Hepatocyte (in vitro differentiated cells): ENCODE measurements around the gene GGA3. TPM values are rescaled to one million over a fixed set of nuclear protein-coding genes. Genes with fewer than 3 reads are reported as not detected.

ENCODE experiments used
- DNase-seq: peaks from one replicate; pipeline ENCODE4 v3.0.0-alpha.2; 2016; ENCODE audit warnings: low spot score
- H2AFZ ChIP-seq: fragments of 200-600 bp; sonication (generic); 2 replicates; pipeline ENCODE4 v1.6.0; 2016; ENCODE audit warnings: antibody characterized with exemption, mild to moderate bottlenecking
- H3K27ac ChIP-seq: fragments of 200-600 bp; sonication (generic); 2 replicates; pipeline ENCODE4 v1.5.1; 2016; ENCODE audit warnings: mild to moderate bottlenecking
- H3K27me3 ChIP-seq: fragments of 200-600 bp; sonication (generic); 2 replicates; pipeline ENCODE4 v1.6.1; 2016
- H3K36me3 ChIP-seq: fragments of 200-600 bp; sonication (generic); replicated peaks from 2 replicates; pipeline ENCODE4 v1.5.1; 2016; ENCODE audit warnings: low read depth; ENCODE audit not compliant: insufficient read depth
- H3K4me1 ChIP-seq: fragments of 200-600 bp; sonication (generic); 2 replicates; pipeline ENCODE4 v1.5.1; 2016; ENCODE audit warnings: mild to moderate bottlenecking, moderate library complexity; ENCODE audit not compliant: insufficient read depth
- H3K4me2 ChIP-seq: fragments of 200-600 bp; sonication (generic); 2 replicates; pipeline ENCODE4 v1.6.0; 2016
- H3K4me3 ChIP-seq: fragments of 200-600 bp; sonication (generic); 2 replicates; pipeline ENCODE4 v1.5.1; 2016; ENCODE audit warnings: mild to moderate bottlenecking
- H3K79me2 ChIP-seq: fragments of 200-600 bp; sonication (generic); 2 replicates; pipeline ENCODE4 v1.6.0; 2017; ENCODE audit warnings: mild to moderate bottlenecking
- H3K9me2 ChIP-seq: fragments of 200-600 bp; sonication (generic); replicated peaks from 2 replicates; pipeline ENCODE4 v1.6.0; 2017; ENCODE audit warnings: mild to moderate bottlenecking; ENCODE audit not compliant: insufficient read depth
- H3K9me3 ChIP-seq: fragments of 200-600 bp; sonication (generic); 2 replicates; pipeline ENCODE4 v1.5.1; 2016; ENCODE audit warnings: low read depth, mild to moderate bottlenecking
- H4K20me1 ChIP-seq: fragments of 200-600 bp; sonication (generic); 2 replicates; pipeline ENCODE4 v1.6.0; 2016; ENCODE audit warnings: mild to moderate bottlenecking; ENCODE audit not compliant: insufficient read depth, poor library complexity, severe bottlenecking
- CTCF ChIP-seq: fragments of 200-600 bp; sonication (generic); IDR thresholded peaks from 2 replicates; pipeline ENCODE4 v1.5.1; 2016; ENCODE audit warnings: antibody characterized with exemption, mild to moderate bottlenecking; ENCODE audit not compliant: poor library complexity
- EZH2 ChIP-seq: fragments of 200-600 bp; sonication (generic); IDR thresholded peaks from 2 replicates; pipeline ENCODE4 v1.6.1; 2016; ENCODE audit warnings: antibody characterized with exemption, mild to moderate bottlenecking, borderline replicate concordance
- EZH2phosphoT487 ChIP-seq: fragments of 200-600 bp; sonication (generic); IDR thresholded peaks from one replicate; pipeline ENCODE4 v1.6.1; 2018; ENCODE audit warnings: antibody characterized with exemption, mild to moderate bottlenecking, low read depth, moderate library complexity; ENCODE audit not compliant: unreplicated experiment, severe bottlenecking
- WGBS: methylation state at CpG from one replicate; pipeline ENCODE4 v1.1.6; 2016; ENCODE audit warnings: low lambda C conversion rate; ENCODE audit errors: missing lambda C conversion rate; 5-methylcytosine and 5-hydroxymethylcytosine counted together
- polyA plus RNA-seq: library from polyadenylated mRNA; unstranded; fragments of >200 nt; fragmentation: Nextera tagmentation; extraction: Ambion mirVana; gene quantifications from 2 replicates; pipeline ENCODE4 v1.2.1, GENCODE V29; 2016
- total RNA-seq: library from RNA; depleted of rRNA; stranded (reverse); fragments of >200 nt; gene quantifications from 2 replicates; pipeline ENCODE4 v1.2.3, GENCODE V29; 2014

GGA3 gene
- total and polyA plus RNA-seq, 2 experiments from 2014 or later: 20.2 to 24.4 TPM

- Histone ChIP-seq H3K4me1 (no peaks in the 10 kb centered on the region), H2AFZ (no peak overlapping the region), H3K4me2 (no peak overlapping the region), H3K4me3 (no peak overlapping the region), H3K27me3 (no peaks in the 10 kb centered on the region), H3K9me2 (no peaks in the 10 kb centered on the region), H3K36me3 (no peaks in the 10 kb centered on the region), H3K79me2 (peaks cover 4% of the 10 kb centered on the region), H3K9me3 (no peaks in the 10 kb centered on the region), H4K20me1 (no peaks in the 10 kb centered on the region), H3K27ac (no peak overlapping the region)
- WGBS: 95% methylated on average over 17 of the region's 17 CpGs
- TF ChIP-seq EZH2phosphoT487 (no peak), EZH2 (no peak), CTCF (no peak)
- no peak for DNase-seq
Measured at GRCh38 chr17:75242461-75243042, 18.9 kb downstream of the GGA3 start.

GRCh38 chr17:75241996-75242460 lies 19.4 kb downstream of the GGA3 start:
- TF ChIP-seq CTCF (no peak), EZH2 (no peak), EZH2phosphoT487 (no peak)
- Histone ChIP-seq H4K20me1 (no peaks in the 10 kb centered on the region), H3K9me2 (no peaks in the 10 kb centered on the region), H3K36me3 (no peaks in the 10 kb centered on the region), H3K4me3 (no peak overlapping the region), H3K4me2 (no peak overlapping the region), H3K9me3 (no peaks in the 10 kb centered on the region), H3K79me2 (no peaks in the 10 kb centered on the region), H3K4me1 (no peaks in the 10 kb centered on the region), H3K27ac (no peak overlapping the region), H3K27me3 (no peaks in the 10 kb centered on the region), H2AFZ (no peak overlapping the region)
- DNase-seq: no peak
- 95% methylated on average over 15 of the region's 15 CpGs for WGBS

- H3K36me3 ChIP-seq: no peaks in the 10 kb centered on the region
- H3K9me2 ChIP-seq: no peaks in the 10 kb centered on the region
- H3K4me2 ChIP-seq: no peak overlapping the region
- DNase-seq: no peak
- TF ChIP-seq EZH2 (no peak), EZH2phosphoT487 (no peak), CTCF (no peak)
- H3K79me2 ChIP-seq: no peaks in the 10 kb centered on the region
- no peak overlapping the region for H3K27ac ChIP-seq
- H3K4me1 ChIP-seq: no peaks in the 10 kb centered on the region
- no peaks in the 10 kb centered on the region for H3K9me3 ChIP-seq
- H2AFZ ChIP-seq: no peak overlapping the region
- H3K27me3 ChIP-seq: no peaks in the 10 kb centered on the region
- WGBS: 93% methylated on average over 9 of the region's 9 CpGs
- H3K4me3 ChIP-seq: no peak overlapping the region
- no peaks in the 10 kb centered on the region for H4K20me1 ChIP-seq
Measured at GRCh38 chr17:75241502-75241901, 19.9 kb downstream of the GGA3 start.

DNA sequence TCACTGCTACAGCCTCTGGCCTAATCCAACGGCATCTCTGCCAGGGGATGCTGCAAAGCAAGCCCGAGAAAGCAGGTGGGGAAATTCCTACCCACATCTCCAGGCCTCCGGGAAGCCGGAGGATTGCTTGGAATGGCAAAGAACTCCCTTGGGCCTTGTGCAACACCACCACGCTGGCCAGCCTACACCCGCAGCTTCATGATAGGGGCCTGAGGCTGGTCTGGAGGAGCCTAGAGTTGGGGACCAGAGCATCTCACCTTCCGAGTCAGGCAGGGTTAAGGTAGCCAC lies 20.3 kb downstream of the GGA3 start:
- H3K4me1 ChIP-seq: no peaks in the 10 kb centered on the region
- H3K27me3 ChIP-seq: no peaks in the 10 kb centered on the region
- no peaks in the 10 kb centered on the region for H4K20me1 ChIP-seq
- H3K27ac ChIP-seq: no peak overlapping the region
- TF ChIP-seq CTCF (no peak), EZH2 (no peak), EZH2phosphoT487 (no peak)
- no peaks in the 10 kb centered on the region for H3K9me2 ChIP-seq
- no peaks in the 10 kb centered on the region for H3K79me2 ChIP-seq
- no peak for DNase-seq
- H2AFZ ChIP-seq: no peak overlapping the region
- H3K9me3 ChIP-seq: no peaks in the 10 kb centered on the region
- no peaks in the 10 kb centered on the region for H3K36me3 ChIP-seq
- 91% methylated on average over 7 of the region's 7 CpGs for WGBS
- H3K4me3 ChIP-seq: no peak overlapping the region
- H3K4me2 ChIP-seq: no peak overlapping the region
